ENCODE data around the gene PNLIP.

The PNLIP gene

DNA sequence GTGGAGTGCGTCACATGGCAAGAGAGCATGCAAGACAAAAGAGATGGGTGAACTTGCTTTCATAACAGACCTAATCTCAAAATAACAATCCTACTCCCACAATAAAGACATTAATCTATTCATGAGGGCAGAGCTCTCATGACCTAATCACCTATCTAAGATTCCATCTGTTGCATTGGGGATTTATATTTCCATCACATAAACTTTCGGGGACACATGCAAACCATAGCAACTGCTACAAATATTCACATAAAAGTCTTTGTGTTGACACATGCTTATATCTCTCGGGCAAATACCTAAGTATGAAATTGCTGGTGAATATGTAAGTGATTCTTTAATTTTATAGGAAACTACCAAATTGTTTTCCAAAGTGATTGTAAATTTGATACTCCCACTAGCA, 29.1 kb downstream of the PNLIP start:
- no peak for DNase-seq (ENCODE audit: low spot score)

DNA sequence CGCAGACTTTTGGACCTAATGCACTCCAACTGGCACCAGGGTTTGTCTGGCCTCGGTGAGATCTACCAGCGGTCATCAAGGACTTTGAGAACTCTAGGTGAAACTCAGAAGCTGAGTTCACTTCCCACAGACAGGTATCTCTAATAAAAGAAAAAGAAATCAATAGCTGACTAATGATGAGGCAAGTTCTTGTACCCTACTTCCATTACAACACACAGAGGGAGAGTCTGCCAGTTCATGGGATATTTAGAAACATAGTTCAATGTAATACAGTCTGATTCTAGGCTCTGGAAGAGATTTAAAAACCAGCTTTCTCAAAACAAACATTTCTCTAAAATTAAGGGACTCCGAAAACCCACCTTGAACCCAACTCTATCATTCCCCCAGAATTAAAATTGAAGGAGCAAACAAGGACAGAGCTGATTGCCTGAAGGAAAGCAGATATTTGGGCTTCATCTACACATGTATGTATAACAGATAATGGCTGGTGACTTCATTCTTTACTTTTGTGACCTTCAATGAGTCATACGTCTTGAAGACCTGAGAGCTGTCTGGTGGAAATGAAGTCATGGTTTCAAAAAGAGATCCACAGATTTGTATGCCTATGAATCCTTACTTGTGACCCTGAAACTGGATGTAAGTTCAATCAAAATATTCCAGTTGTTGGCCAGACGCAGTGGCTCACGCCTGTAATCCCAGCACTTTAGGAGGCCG, 42.3 kb downstream of the PNLIP start:
- no peak for DNase-seq (ENCODE audit: low spot score)

DNA sequence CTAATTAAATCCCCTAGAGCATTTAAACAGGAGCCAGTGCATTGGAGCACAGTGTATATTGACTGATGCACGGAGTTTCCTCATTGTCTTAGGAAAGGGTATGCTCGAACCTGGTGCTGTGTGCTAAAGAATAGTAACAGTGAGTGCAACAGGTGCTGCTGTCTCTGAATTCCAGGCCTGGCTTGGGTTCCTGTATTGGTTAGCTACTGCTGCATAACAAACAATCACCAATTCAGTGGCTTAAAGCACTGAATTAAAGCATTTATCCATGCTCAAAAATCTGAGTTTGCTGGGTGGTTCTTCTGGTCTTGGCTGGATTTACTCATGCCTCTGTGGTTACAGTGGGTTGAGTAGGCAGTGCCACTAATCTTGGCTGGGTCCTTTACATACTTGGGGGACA, 43.3 kb downstream of the PNLIP start:
- DNase-seq (ENCODE audit: low spot score): no peak

- no peak for DNase-seq (ENCODE audit: low spot score)
Observed at GRCh38 chr10:116589926-116590325, 44.2 kb downstream of the PNLIP start.

- DNase-seq (ENCODE audit: low spot score): no peak
Observed at GRCh38 chr10:116590590-116591444, 45.1 kb downstream of the PNLIP start, which contains the start of gene PNLIPRP1. Gene PNLIPRP1 (plus strand): TSS chr10:116590959. CDS start chr10:116591130, 171 bp downstream.

DNA sequence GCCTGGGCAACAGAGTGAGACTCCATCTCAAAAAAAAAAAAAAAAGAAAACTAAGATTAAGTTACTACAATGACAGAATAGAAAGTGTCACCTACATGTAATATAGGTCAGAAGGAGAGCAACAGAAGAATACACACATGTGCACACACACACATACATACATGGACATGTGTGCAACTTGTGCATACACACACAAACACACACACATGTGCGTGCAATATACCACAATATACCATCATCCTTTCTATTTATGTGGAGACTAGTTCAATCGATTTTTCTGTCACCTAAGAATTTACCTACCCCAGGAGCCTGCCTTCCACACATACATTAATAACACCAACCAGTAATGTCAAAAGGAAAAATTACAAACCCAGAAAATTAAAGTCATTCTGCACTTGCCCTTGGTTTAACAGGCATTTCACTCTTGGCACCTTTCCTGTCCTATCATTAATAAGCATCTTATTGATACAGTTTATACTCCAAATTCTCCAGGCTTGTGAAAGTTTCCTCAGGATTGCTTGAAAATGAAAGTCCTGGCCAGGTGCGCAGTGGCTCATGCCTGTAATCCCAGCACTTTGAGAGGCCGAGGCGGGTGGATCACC, 47.5 kb downstream of the PNLIP start:
- DNase-seq (ENCODE audit: low spot score): no peak

DNA sequence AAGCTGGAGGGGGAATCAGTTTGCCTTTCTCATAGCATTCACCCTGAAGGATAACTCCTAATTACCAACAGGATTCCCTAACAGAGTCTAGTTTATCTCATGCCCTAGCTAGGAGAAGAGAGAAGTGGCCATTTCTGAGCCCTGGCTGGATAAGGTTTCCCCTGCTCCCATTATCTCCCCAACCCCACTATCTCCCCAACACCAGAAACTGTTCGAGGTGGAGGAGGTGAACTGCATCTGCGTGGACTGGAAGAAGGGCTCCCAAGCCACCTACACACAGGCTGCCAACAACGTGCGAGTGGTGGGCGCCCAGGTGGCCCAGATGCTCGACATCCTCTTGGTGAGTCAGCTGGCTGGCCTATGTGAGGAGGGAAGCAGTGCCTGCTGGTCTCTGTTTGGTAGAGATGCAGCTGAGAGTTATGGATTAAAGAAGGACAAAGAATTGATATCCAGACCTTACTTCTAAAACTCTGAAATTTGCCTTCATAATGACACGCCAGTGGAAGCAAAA, 48.8 kb downstream of the PNLIP start:
- no peak for DNase-seq (ENCODE audit: low spot score)

DNA sequence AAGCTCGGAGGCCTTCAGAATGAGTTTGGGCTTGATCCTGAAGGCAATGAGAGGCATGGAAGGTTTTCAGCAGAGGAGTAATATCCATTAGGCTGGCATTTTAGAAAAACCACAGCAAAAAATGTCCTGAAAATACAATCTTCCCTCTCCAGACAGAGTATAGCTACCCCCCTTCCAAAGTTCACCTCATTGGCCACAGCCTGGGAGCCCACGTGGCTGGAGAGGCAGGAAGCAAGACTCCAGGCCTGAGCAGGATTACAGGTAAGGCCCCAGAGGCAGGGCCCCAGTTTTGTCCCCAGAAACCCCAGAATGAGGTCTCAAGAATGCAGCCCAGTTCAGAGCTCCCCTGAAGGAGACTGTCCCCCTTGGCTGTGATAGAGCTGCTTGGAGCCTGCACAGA, 50.3 kb downstream of the PNLIP start:
- DNase-seq (ENCODE audit: low spot score): no peak

GRCh38 chr10:116597543-116597942, 51.8 kb downstream of the PNLIP start:
- DNase-seq (ENCODE audit: low spot score): no peak

DNA sequence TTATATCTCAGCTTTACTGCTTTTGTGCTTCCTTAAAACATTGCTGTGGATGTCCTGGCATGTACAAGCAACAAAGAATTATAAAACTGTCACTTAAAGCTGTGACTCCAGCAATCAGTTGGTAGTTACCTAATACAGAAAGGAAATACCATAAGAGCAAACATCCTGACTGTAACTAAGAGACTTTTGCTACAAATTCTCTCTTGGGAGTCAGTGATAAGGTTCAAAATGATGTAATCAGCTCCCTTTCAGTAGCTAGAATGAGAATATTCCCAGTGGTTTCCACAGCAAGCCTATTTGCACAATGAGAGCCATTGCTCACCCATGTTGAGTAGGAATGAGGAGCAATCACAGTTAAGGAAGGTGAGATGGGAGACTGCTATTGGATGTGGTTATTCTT, 52.6 kb downstream of the PNLIP start:
- DNase-seq (ENCODE audit: low spot score): no peak

- DNase-seq (ENCODE audit: low spot score): no peak
Observed at GRCh38 chr10:116599991-116600390, 54.3 kb downstream of the PNLIP start.

DNA sequence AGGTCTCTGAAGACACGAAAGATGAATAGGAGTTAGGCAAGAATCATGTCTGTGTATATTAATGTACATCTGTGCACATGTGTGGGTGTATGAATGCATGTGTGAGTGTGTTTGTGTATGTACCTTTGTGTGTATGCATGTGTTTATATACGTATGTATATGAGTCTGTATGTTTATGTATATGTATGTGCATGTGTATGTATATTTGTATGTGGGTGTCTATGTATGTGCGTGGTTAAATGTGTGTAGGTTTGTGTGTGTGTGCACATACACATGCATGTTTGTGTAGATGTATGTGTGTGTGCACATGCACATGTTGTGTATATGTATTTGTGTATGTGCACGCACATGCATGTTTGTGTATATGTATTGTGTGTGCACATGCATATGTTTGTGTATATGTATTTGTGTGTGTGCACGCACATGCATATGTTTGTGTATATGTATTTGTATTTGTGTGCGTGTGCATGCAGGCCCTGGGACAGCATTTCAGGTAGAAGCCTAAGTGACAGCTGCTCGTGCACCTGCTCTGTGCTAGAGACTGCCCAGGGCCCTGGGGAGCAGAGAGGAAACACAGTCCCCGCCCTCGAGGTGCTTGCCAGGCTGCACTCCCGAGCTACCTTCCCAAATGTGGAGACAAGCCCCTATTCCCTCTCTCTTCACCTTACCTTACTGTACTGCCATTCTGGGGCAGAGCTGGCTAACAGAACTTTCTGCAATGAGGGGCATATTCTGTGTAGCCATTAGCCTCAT, 57.1 kb downstream of the PNLIP start:
- no peak for DNase-seq (ENCODE audit: low spot score)

DNA sequence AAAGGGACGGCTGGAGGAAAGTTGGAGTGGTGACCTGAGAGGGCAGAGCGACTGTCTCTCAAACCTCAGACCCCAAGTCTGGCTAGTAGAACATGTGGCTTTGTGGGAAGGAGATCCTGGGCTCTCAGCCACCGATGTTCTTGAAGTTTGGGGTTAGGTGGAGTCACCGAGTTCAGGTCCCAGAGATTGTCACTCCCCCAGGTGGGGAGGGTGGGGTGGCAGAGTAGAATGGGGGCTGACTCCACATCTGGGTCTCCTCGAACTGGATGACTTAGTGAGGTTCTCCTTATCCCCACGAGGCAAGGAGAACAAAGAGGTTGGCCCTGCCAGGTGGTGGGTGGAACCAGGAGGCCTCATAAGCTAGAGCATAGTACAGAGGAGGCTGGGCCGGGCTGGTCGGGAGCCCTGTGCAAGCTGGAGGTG, 60.3 kb downstream of the PNLIP start:
- no peak for DNase-seq (ENCODE audit: low spot score)

DNA sequence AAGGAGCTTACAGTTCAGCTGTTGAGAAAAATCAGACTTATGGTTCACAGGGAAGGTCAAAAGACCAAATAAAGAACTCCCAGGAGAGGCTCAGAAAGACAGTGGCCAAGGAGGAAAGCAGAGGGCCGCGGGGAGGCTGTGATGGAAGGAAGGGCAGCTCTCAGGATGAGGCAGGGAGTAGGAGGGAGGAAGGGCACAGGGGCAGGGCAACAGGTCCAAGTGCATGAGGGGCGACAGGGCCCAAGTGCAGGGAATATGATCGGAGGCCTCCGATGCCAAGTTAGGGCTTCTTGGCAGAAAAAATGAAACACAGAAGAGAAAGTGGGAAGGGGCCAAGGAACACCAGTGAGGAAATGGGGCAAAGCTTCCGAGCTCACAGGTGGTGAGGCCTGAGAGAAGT, 61.6 kb downstream of the PNLIP start:
- DNase-seq (ENCODE audit: low spot score): no peak

GRCh38 chr10:116608686-116609594, 63.2 kb downstream of the PNLIP start:
- DNase-seq (ENCODE audit: low spot score): no peak

GRCh38 chr10:116610443-116611152, 64.9 kb downstream of the PNLIP start:
- DNase-seq (ENCODE audit: low spot score): no peak

DNA sequence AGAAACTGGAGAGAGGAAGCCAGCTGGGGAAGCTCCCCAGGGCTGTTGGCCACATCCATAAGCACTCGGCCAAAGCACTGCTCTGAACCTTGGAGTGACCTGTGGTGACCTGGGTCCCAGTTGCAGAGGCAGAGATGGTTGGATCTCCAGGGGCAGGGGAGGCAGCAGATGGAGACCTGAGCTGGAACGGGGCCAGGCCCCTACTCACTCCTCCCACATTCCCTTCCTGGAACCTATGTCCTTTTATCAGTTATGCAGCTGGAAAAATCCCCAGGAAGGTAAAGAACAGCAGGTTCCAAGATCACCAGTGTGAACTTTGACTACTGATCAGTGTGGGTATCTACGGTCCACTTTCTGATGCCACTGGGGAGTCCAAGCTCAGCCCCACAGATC, 65.4 kb downstream of the PNLIP start:
- DNase-seq (ENCODE audit: low spot score): no peak

DNA sequence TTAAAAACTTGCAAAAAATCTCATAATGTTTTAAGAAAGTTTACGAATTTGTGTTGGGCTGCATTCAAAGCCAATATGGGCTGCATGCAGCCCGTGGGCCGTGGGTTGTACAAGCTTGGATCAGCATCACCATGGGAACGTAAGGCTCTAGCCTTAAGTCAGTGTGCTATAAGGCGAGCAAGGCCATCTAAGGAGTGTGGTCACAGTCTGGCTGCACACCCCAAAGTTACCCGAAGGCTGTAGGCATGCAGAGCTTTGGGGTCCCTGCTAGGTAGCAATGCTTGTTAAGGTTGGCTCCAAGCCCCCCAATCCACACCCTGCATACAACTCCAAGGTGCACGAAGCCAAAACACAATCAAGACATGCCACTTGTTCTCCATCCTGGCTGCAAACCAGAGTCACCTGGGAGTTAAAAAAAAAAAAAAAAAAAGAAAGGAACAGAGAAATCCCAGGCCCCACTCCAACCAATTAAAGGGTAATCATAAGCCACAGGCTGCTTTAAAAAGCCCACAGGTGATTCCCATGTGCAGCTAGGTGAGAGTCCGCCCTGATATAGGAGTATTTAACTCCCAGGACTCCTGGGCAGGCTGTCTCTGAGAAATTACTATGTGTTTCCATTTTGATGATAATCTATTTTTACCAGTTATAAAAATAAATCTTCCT, 66.5 kb downstream of the PNLIP start:
- DNase-seq (ENCODE audit: low spot score): no peak

DNA sequence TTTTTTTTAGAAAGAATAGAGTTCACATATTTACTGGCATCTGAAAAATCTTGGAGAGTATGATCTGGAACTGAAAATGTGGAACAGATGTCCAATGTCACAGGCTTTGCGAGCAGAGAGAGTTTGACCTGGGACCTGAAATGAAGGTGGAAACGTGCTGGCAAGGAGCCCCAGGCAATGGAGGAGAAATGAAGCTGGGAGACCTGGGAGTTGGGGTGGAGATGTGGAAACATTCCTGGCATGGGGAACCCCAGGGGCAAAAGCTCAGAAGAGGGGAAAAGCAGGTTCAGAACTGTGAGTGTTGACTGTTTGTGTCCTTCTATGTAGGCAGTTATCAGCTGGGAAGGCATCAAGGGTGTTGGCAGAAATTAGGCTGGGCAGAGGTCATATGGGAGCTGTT, 67.7 kb downstream of the PNLIP start:
- no peak for DNase-seq (ENCODE audit: low spot score)

DNA sequence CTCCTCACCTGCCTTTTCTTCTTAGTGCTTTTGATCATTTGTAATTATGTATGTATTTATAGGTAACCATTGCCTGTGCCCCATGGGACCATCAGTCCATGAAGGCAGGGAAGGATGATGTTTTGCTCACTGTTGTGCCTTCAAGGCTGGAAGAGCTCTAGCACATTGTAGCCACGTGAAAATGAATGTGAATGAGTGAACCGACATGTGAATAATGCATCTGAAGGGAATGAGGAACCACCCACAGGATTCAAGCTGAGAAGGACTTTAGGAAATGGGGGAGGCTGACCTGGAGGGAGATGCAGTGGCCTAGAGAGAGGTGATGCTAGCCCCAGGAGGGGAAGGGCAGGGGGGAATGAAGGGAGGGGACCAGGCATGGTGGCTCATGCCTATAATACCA, 69.1 kb downstream of the PNLIP start:
- no peak for DNase-seq (ENCODE audit: low spot score)

Data from left forelimb (tissue), 1 donor.